Tongue (tissue), 2 donors: ENCODE results near the gene HOXC12. TPM values are rescaled to one million over a fixed set of nuclear protein-coding genes. Genes with fewer than 3 reads are reported as not detected.
A peak's percentile ranks its signal among the peaks of the same experiment; 100 is the strongest.

Experiments
- DNase-seq: peaks from one replicate; pipeline ENCODE4 v3.0.0-alpha.2; 2015
- total RNA-seq: library from RNA; depleted of rRNA; stranded (reverse); fragments of >200 nt; gene quantifications from one replicate; pipeline ENCODE4 v1.2.3, GENCODE V29; 2014

HOXC12 gene
- total RNA-seq, 1 donor from 2014 or later = not detected

DNA sequence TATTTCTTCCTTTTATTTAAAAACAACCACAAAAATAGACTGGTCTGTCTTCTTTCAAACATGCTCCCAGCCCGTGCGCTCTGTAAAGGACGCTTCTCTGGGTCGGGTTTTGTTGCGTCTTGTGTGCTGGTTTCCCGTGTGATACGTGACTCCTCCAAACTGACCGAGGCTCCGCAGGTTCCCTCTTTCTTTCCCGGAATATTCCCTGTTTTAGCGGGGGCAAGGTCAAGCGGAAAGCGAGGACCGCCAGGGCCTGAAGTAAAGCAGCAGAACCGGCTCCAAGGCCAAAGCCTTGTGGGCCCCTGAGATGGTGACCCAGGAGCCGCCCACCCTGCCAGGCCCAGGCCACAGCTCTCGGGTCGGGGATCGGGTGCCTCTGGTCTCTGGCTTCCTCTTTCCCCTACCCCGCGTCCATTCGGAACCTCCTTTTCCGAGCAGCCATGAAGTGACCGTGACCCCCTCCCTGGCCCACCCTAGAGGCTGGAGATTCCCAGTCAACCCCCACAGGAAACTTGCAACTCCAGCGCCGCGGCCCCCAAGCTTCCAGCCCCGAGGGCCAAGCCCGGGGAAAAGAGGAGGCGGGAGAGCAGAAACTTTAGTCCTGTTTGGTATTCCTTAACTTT is 29.4 kb downstream of the HOXC12 start:
- no peak for DNase-seq

DNA sequence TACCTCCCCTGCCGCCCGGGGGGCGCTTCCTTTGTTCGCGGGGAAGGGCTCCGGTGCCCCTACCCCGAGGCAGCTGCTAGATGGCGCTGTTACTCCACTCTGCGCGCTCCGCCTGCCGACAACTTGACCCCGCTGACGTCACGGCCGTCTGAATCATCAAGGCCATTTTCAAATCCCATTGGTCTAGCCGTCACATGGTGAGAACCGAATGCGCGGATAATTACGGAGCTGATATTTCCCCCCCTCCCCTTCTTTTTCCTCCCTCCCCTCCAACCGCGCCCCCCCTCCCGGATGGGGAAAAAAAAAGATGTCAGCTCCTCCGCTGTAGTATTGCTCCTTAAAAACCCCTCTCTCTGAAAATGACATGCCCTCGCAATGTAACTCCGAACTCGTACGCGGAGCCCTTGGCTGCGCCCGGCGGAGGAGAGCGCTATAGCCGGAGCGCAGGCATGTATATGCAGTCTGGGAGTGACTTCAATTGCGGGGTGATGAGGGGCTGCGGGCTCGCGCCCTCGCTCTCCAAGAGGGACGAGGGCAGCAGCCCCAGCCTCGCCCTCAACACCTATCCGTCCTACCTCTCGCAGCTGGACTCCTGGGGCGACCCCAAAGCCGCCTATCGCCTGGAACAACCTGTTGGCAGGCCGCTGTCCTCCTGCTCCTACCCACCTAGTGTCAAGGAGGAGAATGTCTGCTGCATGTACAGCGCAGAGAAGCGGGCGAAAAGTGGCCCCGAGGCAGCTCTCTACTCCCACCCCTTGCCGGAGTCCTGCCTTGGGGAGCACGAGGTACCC is 30.4 kb downstream of the HOXC12 start, which contains the start of gene HOXC10:
HOXC10 (plus strand) TSS at position 246 of the 791 bp plus-strand sequence; CDS start at position 360, 114 bp downstream.
- peak; percentile 89 for DNase-seq

- no peak for DNase-seq
These were observed 30.9 kb downstream of the HOXC12 start for GRCh38 chr12:53985692-53985993.

DNA sequence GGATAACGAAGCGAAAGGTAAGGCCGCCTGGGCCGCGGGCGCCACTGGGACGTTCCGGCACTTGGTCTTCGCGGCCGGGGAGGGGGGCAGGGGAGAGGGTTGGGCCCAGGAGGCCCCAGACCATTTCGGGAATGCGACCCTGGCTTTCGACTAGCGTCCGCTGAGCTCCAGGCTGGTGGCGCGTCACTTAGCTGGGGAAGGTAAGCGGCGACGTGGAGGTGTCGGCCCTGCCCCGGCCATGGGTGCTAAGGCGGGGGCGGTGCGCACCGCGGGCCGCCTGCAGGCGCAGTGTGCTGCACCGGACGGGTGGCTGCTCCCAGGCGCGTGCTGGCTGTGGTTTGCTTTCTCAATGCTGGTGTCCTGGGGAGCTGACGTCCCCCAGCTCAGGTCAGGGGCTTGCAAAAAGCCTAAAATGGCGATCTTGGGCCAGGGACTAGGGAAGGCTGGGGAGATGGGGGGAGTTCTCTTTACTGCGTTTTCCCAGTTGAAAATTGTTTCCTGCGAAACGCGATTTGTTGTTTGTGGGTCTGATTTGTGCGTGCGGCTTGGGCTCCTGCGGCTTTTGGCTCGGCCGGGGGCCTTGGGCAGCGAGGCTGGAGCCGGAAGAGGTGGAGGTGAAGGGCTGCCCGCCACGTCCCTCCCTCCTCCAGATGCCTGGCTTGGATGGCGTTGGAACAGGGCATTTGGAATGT is 31.4 kb downstream of the HOXC12 start:
- DNase-seq = no peak

DNA sequence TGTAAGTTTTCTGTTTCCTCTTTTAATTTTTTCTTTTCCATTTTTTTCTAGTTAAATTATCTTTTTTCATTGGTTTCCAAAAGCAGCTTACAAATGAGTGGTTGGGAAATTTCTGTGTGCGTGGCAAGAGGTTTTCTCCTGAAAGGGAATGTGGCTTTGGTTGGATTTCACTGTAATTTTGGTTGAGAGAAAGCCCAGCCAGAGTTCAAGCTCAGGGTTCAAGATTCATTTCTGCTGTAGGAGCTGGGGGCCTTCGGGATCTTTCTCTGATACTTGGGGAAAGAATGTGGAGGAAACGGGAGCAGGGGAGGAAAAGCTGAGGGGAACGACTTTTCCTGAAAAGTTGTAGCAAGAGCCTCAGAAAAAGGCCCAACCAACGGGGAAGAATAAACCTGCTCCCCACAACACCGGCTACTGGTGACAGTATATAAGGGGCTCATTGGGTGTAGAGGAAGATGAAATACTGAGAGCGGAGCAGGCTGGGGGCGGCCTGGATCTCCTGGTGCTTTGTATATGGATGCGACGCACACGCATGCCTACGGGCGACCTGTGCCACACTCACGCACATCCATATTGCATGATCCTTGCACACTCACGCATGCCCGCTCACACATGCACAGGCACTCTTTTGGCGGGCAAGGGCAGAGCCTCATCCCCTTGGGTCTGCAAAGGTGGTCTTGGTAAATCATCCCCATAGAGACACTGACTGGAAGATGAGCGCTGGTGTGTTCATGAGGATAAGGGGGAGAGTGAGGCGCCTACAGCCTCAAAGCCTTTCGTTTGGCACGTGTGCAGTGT is 32.2 kb downstream of the HOXC12 start:
- DNase-seq = no peak

- DNase-seq = no peak
These were observed 33.1 kb downstream of the HOXC12 start for GRCh38 chr12:53987787-53988230.

DNA sequence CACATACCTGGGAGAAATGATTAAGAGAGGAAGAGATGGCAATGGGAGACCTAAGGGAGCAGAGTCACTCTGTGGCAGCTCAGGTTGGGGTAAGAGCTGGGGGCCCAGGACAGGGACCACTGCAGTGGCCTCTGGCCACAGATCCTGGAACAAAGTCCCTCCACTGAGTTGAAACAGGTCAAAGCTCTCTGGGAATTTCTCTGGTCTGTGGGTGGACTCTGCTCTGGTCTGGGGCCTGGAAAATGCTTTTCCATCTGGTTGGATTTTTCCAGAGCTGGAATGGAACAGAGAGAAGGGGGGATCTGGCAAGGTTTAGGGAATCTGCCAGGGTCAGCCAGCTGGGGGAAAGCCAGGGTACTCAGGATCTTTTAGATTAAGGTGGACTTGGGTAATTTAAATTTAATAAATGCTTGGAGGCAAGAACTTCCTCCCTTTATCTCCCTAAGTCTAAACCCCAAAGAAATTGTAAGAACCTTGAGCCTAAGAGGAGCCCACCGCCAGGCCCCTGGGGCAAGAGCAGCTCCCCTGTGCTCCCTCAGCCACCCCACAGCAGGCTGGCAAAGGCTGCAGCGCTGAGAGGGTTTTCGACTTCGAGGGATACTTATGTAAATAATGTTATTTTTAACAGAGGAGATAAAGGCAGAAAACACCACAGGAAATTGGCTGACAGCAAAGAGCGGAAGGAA is 34.0 kb downstream of the HOXC12 start:
- DNase-seq = no peak

DNA sequence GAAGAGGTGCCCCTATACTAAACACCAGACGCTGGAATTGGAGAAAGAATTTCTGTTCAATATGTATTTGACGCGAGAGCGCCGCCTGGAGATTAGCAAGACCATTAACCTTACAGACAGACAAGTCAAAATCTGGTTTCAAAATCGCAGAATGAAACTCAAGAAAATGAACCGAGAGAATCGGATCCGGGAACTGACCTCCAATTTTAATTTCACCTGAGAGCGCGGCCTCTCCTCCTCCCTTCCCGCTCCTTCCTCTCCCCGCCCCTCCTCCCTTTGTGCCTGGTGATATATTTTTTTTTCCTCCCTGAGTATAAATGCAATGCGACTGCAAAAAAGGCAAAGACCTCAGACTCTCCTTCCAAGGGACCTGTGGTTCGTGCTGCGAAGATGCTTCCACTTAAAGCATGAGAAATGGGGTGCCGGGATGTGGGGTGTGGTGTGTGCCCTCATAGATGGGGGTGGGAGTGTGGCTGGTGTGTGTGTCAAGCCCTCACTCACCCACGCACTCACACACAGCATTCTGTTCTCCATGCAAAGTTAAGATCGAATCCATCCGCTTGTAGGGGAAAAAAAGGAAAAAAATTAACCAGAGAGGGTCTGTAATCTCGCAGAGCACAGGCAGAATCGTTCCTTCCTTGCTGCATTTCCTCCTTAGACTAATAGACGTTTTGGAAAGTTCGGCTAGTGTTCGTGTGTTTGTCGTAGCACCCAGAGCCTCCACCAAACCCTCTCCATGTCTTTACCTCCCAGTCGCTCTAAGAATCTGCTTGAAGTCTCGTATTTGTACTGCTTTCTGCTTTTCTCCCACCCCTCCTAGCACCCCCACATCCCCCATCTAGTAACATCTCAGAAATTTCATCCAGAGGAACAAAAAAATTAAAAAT is 34.8 kb downstream of the HOXC12 start:
- DNase-seq = peak; percentile 40

GRCh38 chr12:53990311-53991076 is 35.8 kb downstream of the HOXC12 start:
- DNase-seq = no peak

GRCh38 chr12:53991077-53991460 is 36.4 kb downstream of the HOXC12 start:
- no peak for DNase-seq

- no peak for DNase-seq
These were observed 37.7 kb downstream of the HOXC12 start for GRCh38 chr12:53992377-53992889.

DNA sequence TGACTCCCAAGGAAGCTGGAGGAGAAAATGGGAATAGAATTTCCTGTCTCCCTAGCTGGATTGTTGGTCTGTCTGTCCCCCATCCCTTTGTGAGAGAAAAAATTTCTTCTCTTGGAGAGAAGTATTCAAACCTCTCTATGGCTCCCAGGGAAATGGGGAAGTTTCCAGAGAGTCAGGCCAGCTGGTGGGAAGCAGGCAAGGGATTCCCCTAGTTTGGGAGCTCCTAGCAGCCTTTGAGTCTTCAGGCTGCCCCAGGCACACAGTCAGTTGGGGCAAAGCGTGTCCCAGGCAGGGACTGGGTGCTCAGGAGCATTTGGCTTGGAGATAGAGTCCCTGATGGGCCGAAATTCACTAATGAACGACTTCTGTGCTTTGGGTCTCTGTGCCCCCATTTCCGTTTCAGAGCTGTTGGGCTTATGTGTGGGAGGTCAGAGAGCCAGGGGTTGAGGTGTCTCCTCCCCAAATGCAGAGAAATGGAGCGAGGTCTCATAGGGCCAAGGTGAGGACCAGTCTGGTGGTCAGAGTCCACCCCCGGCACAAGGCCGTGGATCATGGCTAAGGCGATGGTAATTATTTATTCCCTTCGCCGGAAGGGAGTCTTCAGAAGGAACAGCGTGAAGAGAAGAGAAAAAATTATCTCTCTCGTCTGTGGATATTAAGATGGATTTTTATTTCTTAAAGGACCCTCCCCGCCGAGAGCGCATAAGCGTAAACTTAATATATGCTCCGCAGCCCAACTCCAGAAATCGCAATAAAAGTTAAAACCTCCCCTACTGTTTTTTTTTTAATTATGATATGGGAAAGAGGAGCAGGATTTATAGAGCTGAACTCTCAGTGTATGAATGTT is 38.7 kb downstream of the HOXC12 start:
- no peak for DNase-seq

DNA sequence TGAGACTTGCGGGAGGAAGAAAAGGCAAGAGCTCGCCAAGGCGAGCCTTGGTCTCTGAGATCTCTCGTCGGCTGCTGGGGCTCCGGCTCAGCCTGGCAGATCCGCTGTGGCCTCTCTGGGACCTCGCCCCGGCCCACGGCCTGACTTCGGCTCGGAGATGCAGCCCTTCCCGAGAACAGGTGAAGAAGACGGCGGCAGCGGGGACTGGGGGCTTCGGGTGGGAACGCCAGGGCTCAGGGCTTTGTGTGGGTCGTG is 39.2 kb downstream of the HOXC12 start:
- no peak for DNase-seq

- no peak for DNase-seq
These were observed 39.7 kb downstream of the HOXC12 start for GRCh38 chr12:53994264-53995001.

- no peak for DNase-seq
These were observed 40.3 kb downstream of the HOXC12 start for GRCh38 chr12:53995002-53995377.

GRCh38 chr12:53995378-53996239 is 40.9 kb downstream of the HOXC12 start:
- DNase-seq = no peak
